C4-2B (cell line): ENCODE data around the gene PRKAG2.

ENCODE experiments used
- H3K27ac ChIP-seq: fragments of 450-650 bp; 2 replicates; pipeline ENCODE4 v1.5.1; 2017
- ZFX ChIP-seq: fragments of 450-650 bp; IDR thresholded peaks from 2 replicates; pipeline ENCODE4 v1.6.1; 2017
- TF ChIP-seq, protein P1 (sequence below): fragments of 450-650 bp; conservative IDR thresholded peaks from 2 replicates; pipeline ENCODE4 v1.5.1; 2017; ENCODE audit warnings: mild to moderate bottlenecking

The PRKAG2 gene

DNA sequence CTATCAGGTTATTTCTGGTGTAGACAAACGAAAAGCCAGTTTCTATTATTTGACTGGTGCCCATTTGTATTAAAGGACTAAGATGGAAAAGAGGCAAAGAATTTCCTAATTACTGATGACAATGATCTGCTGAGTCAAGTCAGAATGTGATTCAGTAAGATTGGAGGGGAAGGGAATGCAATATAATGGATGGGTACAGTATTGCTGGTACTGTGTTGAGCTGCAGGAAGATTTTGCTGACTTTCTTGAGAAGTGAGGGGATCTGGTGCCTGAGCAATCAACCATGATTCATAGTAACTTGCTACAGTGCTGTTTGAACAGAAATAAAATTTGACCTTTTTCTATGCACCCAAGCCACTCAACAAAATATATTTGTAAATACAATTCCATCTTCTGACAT is 218.1 kb downstream of the PRKAG2 start:
- H3K27ac ChIP-seq = no peak overlapping the region
- no peak for TF ChIP-seq ZFX
- TF ChIP-seq, protein P1, sequence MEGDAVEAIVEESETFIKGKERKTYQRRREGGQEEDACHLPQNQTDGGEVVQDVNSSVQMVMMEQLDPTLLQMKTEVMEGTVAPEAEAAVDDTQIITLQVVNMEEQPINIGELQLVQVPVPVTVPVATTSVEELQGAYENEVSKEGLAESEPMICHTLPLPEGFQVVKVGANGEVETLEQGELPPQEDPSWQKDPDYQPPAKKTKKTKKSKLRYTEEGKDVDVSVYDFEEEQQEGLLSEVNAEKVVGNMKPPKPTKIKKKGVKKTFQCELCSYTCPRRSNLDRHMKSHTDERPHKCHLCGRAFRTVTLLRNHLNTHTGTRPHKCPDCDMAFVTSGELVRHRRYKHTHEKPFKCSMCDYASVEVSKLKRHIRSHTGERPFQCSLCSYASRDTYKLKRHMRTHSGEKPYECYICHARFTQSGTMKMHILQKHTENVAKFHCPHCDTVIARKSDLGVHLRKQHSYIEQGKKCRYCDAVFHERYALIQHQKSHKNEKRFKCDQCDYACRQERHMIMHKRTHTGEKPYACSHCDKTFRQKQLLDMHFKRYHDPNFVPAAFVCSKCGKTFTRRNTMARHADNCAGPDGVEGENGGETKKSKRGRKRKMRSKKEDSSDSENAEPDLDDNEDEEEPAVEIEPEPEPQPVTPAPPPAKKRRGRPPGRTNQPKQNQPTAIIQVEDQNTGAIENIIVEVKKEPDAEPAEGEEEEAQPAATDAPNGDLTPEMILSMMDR = no peak

DNA sequence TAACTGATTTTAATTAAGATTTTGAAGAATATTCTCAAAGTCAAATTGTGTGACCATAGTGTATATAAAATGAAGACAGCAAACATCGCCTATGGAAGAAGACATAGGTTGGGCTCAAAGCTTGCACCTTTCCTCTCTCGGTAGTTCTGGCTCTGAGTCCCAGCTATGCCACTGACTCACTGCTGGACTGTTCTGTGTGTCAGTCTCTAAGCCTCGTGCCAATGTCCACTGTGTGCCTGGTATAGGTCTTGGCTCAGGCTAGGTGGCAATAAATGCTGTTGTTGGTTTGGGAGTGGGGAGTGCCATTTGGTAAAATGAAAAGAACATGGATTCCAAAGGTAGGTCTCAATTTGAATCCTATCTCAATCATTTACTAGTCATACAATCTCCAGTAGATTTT is 219.7 kb downstream of the PRKAG2 start:
- H3K27ac ChIP-seq = no peak overlapping the region
- no peak for TF ChIP-seq ZFX
- TF ChIP-seq, protein P1 = no peak

DNA sequence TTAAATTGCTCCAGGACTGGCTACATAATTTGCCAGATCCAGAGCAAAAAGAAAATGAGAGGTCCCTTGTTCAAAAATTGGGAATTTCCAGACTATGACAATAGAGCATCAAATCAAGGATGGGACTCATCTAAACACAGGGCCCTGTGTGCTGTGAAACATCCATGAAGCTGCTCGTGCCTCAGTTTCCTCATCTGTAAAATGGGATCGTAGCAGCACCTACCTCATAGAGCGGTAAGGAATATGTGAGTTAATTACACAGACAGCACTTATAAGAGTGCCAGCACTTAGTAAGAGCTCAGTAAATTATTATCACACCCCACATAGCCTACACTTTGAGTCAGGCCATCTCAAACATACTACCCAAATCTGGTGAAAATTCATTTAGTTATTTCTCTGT is 221.4 kb downstream of the PRKAG2 start:
- no peak for TF ChIP-seq ZFX
- TF ChIP-seq, protein P1 = no peak
- no peak overlapping the region for H3K27ac ChIP-seq

DNA sequence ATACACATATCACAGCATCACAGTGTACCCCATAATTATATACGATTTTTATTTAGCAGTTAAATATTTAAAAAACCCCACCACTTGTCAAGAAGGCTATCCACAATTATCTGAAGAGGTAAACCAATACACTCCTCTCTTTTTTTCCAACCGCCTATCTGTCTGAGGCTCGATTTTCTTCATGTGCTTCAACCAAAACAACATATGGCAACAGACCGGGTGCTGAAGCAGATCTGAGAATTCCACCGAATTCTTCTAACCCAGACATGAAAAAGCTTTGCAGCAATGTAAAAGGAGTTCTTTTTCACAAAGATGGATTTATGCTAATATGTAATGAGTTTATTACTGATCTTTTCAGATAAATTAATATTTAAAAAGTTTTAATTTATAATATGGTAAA is 224.8 kb downstream of the PRKAG2 start:
- TF ChIP-seq, protein P1 = no peak
- no peak for TF ChIP-seq ZFX
- no peak overlapping the region for H3K27ac ChIP-seq

DNA sequence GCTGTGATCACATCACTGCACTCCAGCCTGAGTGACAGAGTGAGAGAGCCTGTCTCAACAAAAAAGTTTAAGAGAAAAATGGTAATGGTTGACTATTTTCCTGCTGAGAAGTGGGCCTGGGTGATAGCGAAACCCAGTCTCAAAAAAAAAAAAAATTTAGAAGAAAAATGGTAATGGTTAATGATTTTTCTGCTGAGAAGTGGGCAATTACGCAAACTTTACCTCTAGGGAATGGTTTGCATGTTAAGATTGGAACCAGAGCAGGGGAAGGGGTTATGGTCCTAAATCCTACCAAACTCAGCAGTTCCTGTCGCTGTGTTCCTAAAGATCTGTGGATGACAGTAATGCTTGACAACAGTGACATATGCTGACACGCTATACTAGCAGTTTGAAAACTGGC is 226.8 kb downstream of the PRKAG2 start:
- TF ChIP-seq, protein P1 = no peak
- TF ChIP-seq ZFX = no peak
- H3K27ac ChIP-seq = no peak overlapping the region

DNA sequence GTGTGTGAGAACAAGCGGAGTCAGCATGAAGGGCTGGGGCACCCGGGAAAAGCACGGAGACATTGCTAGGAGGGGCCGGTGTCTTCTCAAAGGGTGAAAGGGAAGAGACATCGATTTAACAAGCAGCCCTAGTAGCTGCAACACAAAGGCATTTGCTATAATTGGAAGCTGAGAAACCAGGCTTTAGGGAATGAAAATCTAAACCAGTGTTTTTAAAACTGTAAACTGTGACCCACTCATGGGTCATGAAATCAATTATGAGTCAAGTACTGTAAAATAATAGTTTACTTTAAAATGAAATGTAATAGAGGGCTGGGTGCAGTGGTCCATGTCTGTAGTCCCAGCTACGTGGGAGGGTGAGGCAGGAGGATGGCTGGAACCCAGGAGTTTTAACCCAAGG is 228.5 kb downstream of the PRKAG2 start:
- no peak overlapping the region for H3K27ac ChIP-seq
- TF ChIP-seq, protein P1 = no peak
- no peak for TF ChIP-seq ZFX

DNA sequence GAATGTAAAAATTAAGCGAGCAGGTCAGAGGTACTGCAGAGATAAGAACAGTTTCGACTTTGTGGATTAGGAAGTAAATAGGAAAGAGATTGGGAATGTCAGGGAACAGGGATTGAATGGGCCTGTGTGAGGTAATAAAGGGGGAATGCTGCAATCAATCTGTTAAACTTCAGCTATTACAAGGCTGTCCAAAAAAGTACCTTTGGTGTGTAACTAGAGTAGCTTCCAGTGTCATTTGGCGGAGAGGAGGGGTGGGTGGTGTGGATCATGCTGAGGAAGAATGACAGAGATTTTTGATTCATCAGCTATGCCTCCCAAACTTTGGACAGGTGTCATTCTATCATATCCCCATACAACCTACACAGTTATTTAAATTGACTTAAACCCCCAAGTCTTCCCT is 229.0 kb downstream of the PRKAG2 start:
- no peak overlapping the region for H3K27ac ChIP-seq
- TF ChIP-seq, protein P1 = no peak
- TF ChIP-seq ZFX = no peak
